Measurements from ENCODE around the gene SERPINA3.

- TF ChIP-seq CTCF (IDR thresholded peaks at IDR 0.05) (no peak), EZH2 (IDR thresholded peaks at IDR 0.05) (no peak)
These were observed 12.6 kb downstream of the SERPINA3 start for GRCh38 chr14:94624537-94625352.
